ENCODE measurements around the gene SLC22A13.
A peak's percentile ranks its signal among the peaks of the same experiment; 100 is the strongest.
"Not testable (repeated sequence)": the region's sequence is repeated elsewhere in the genome, so short reads cannot be mapped to it uniquely, and the experiment has no call there.

Gene SLC22A13

GRCh38 chr3:38265604-38266307 is at the start of gene SLC22A13:
Gene SLC22A13, plus strand, starts transcription at chr3:38265812. Its CDS starts 49 bp downstream, at chr3:38265861.
- DNase-seq (ENCODE audit: low read depth) = no peak

- DNase-seq (ENCODE audit: low read depth) = no peak
Observed at GRCh38 chr3:38219609-38220197, 45.9 kb upstream of the SLC22A13 start.

GRCh38 chr3:38221005-38221404 is 44.6 kb upstream of the SLC22A13 start:
- no peak for DNase-seq (ENCODE audit: low read depth)

GRCh38 chr3:38222032-38222634 is 43.5 kb upstream of the SLC22A13 start:
- no peak for DNase-seq (ENCODE audit: low read depth)

- DNase-seq (ENCODE audit: low read depth) = peak; percentile 24
Observed at GRCh38 chr3:38224357-38224756, 41.3 kb upstream of the SLC22A13 start.

GRCh38 chr3:38226273-38226672 is 39.3 kb upstream of the SLC22A13 start:
- DNase-seq (ENCODE audit: low read depth) = peak; percentile 65

- peak; percentile 74 for DNase-seq (ENCODE audit: low read depth)
Observed at GRCh38 chr3:38227989-38228388, 37.6 kb upstream of the SLC22A13 start.

- no peak for DNase-seq (ENCODE audit: low read depth)
Observed at GRCh38 chr3:38229036-38229435, 36.6 kb upstream of the SLC22A13 start.

- no peak for DNase-seq (ENCODE audit: low read depth)
Observed at GRCh38 chr3:38232701-38233100, 32.9 kb upstream of the SLC22A13 start.

GRCh38 chr3:38235466-38235865 is 30.1 kb upstream of the SLC22A13 start:
- DNase-seq (ENCODE audit: low read depth) = no peak

- no peak for DNase-seq (ENCODE audit: low read depth)
Observed at GRCh38 chr3:38238416-38239008, 27.1 kb upstream of the SLC22A13 start.

GRCh38 chr3:38242812-38243211 is 22.8 kb upstream of the SLC22A13 start:
- DNase-seq (ENCODE audit: low read depth) = not testable (repeated sequence)

- DNase-seq (ENCODE audit: low read depth) = no peak
Observed at GRCh38 chr3:38245930-38246329, 19.7 kb upstream of the SLC22A13 start.

GRCh38 chr3:38247366-38248035 is 18.1 kb upstream of the SLC22A13 start:
- peak; percentile 94 for DNase-seq (ENCODE audit: low read depth)

- no peak for DNase-seq (ENCODE audit: low read depth)
Observed at GRCh38 chr3:38250198-38250597, 15.4 kb upstream of the SLC22A13 start.

- no peak for DNase-seq (ENCODE audit: low read depth)
Observed at GRCh38 chr3:38251197-38251596, 14.4 kb upstream of the SLC22A13 start.

- DNase-seq (ENCODE audit: low read depth) = no peak
Observed at GRCh38 chr3:38253704-38254103, 11.9 kb upstream of the SLC22A13 start.

- no peak for DNase-seq (ENCODE audit: low read depth)
Observed at GRCh38 chr3:38254872-38255271, 10.7 kb upstream of the SLC22A13 start.

- no peak for DNase-seq (ENCODE audit: low read depth)
Observed at GRCh38 chr3:38255627-38256026, 10.0 kb upstream of the SLC22A13 start.

GRCh38 chr3:38257583-38257982 is 8.0 kb upstream of the SLC22A13 start:
- DNase-seq (ENCODE audit: low read depth) = no peak

- DNase-seq (ENCODE audit: low read depth) = no peak
Observed at GRCh38 chr3:38260474-38260873, 5.1 kb upstream of the SLC22A13 start.

GRCh38 chr3:38264353-38264771 is 1.2 kb upstream of the SLC22A13 start:
- no peak for DNase-seq (ENCODE audit: low read depth)
